GM12878 (cell line): ENCODE measurements around the gene SLC4A2. TPM values are rescaled to one million over a fixed set of nuclear protein-coding genes. Genes with fewer than 3 reads are reported as not detected.

Experiments used
- ATAC-seq: fragments of 200-7000 bp; cut with Tn5 transposase; 3 replicates; pipeline ENCODE4 v1.9.1; 2020; ENCODE audit warnings: mild to moderate bottlenecking, moderate library complexity
- BruUV-seq: library from RNA; stranded (reverse); fragments of 400-500 nt; replicated peaks from 2 replicates; lab custom pipeline; 2021; lab: Mats Ljungman, UMichigan
- CTCF ChIA-PET: fragments of 300-600 bp; sonication (Branson Sonifier 250); formaldehyde crosslinking; extraction: SDS; loops from one replicate; lab custom pipeline; 2021; ENCODE audit warnings: inconsistent platforms; lab: Yijun Ruan, JAX
- POLR2A ChIA-PET: fragments of 350-600 bp; formaldehyde crosslinking; extraction: SDS; loops from one replicate; lab custom pipeline; 2021; ENCODE audit warnings: inconsistent platforms; lab: Charles Lee
- RAD21 ChIA-PET: fragments of 300-600 bp; sonication (Branson Sonifier 250); formaldehyde crosslinking; loops from one replicate; lab custom pipeline; 2023; ENCODE audit warnings: antibody characterized with exemption; ENCODE audit not compliant: unreplicated experiment; lab: Charles Lee
- SMC1A ChIA-PET: fragments of 300-600 bp; sonication (Branson Sonifier 250); formaldehyde crosslinking; loops from one replicate; lab custom pipeline; 2023; ENCODE audit not compliant: unreplicated experiment, uncharacterized antibody; lab: Charles Lee
- DNase-seq: peaks from one replicate; pipeline ENCODE4 v3.0.0-alpha.2; 2011; ENCODE audit warnings: low read depth, low spot score
- FAIRE-seq: peaks from 3 replicates; lab custom pipeline; 2011; peaks lifted over from hg19 to GRCh38; lab: Jason Lieb, UNC
- H2AFZ ChIP-seq: 2 replicates; pipeline ENCODE4 v1.6.0; 2011; ENCODE audit warnings: low read depth, low read length, control low read depth; ENCODE audit not compliant: control insufficient read depth
- H3K27ac ChIP-seq: 2 replicates; pipeline ENCODE4 v1.5.1; 2011; ENCODE audit warnings: control low read depth; ENCODE audit not compliant: control insufficient read depth, insufficient read depth
- H3K27me3 ChIP-seq, 2 experiments: replicated peaks in 1 of 2; 2 replicates each; pipeline versions ENCODE4 v1.6.0 to v1.6.1; 2011; ENCODE audit warnings: low read length in 1 of 2; ENCODE audit not compliant: control insufficient read depth in 2 of 2, insufficient read depth in 2 of 2
- H3K36me3 ChIP-seq, 2 experiments: 2 replicates each; pipeline ENCODE4 v1.5.1; 2011; ENCODE audit warnings: low read length in 1 of 2; ENCODE audit not compliant: control insufficient read depth in 2 of 2, insufficient read depth in 2 of 2
- H3K4me1 ChIP-seq: 2 replicates; pipeline ENCODE4 v1.6.1; 2011; ENCODE audit warnings: mild to moderate bottlenecking, low read length, moderate library complexity, mixed read lengths; ENCODE audit not compliant: control insufficient read depth, insufficient read depth
- H3K4me2 ChIP-seq: 2 replicates; pipeline ENCODE4 v1.6.0; 2011; ENCODE audit warnings: control low read depth; ENCODE audit not compliant: control insufficient read depth, insufficient read depth
- H3K4me3 ChIP-seq: fragments of 200-600 bp; sonication (generic); 2 replicates; pipeline ENCODE4 v1.5.1; 2016
- H3K79me2 ChIP-seq: 2 replicates; pipeline ENCODE4 v1.6.0; 2011; ENCODE audit warnings: low read length; ENCODE audit not compliant: control insufficient read depth, insufficient read depth
- H3K9ac ChIP-seq: 2 replicates; pipeline ENCODE4 v1.8.0; 2011; ENCODE audit warnings: low read length, control low read depth, mixed read lengths; ENCODE audit not compliant: control insufficient read depth, insufficient read depth
- H3K9me3 ChIP-seq: replicated peaks from 3 replicates; pipeline ENCODE4 v1.5.1; 2011; ENCODE audit warnings: mild to moderate bottlenecking, low read length; ENCODE audit not compliant: control insufficient read depth, insufficient read depth
- H4K20me1 ChIP-seq: 2 replicates; pipeline ENCODE4 v1.6.0; 2011; ENCODE audit not compliant: control insufficient read depth, insufficient read depth
- ASH2L ChIP-seq: fragments of 300-600, 200-600 bp; sonication (generic); IDR thresholded peaks from 2 replicates; pipeline ENCODE4 v1.6.1; 2017; ENCODE audit warnings: low read depth, mild to moderate bottlenecking, borderline replicate concordance
- BHLHE40 ChIP-seq, 2 experiments: fragments of 450-650 bp in 1 of 2; IDR thresholded peaks; 2 replicates each; pipeline ENCODE4 v1.6.1; 2011 to 2017; ENCODE audit warnings: low read depth in 2 of 2, borderline replicate concordance in 1 of 2, improper control_type of control experiment in 1 of 2, low read length in 1 of 2, mild to moderate bottlenecking in 1 of 2
- IRF4 ChIP-seq: IDR thresholded peaks from 2 replicates; pipeline ENCODE4 v1.6.1; 2011; ENCODE audit warnings: low read depth, low read length
- MEF2B ChIP-seq: fragments of 450-650 bp; IDR thresholded peaks from 2 replicates; pipeline ENCODE4 v1.6.1; 2018; ENCODE audit warnings: mild to moderate bottlenecking, moderate library complexity; ENCODE audit not compliant: partially characterized antibody, poor library complexity, severe bottlenecking
- NR2C1 ChIP-seq: fragments of 450-650 bp; IDR thresholded peaks from 2 replicates; pipeline ENCODE4 v1.6.1; 2017; ENCODE audit warnings: antibody characterized with exemption, mild to moderate bottlenecking, moderate library complexity
- NRF1 ChIP-seq: conservative IDR thresholded peaks from 2 replicates; pipeline ENCODE4 v1.6.1; 2011; ENCODE audit warnings: mild to moderate bottlenecking, low read depth, low read length, improper control_type of control experiment
- POLR2A ChIP-seq: IDR thresholded peaks from 2 replicates; pipeline ENCODE4 v1.6.1; 2011; ENCODE audit warnings: low read depth, mild to moderate bottlenecking, low read length
- POLR2AphosphoS2 ChIP-seq: IDR thresholded peaks from 2 replicates; pipeline ENCODE4 v1.6.1; 2011; ENCODE audit warnings: low read depth, mild to moderate bottlenecking, low read length, improper control_type of control experiment, moderate library complexity
- POLR2AphosphoS5 ChIP-seq: IDR thresholded peaks from 2 replicates; pipeline ENCODE4 v1.6.1; 2011; ENCODE audit warnings: mild to moderate bottlenecking, low read length, inconsistent platforms
- SPI1 ChIP-seq: IDR thresholded peaks from 2 replicates; pipeline ENCODE4 v1.6.1; 2011; ENCODE audit warnings: low read depth, mild to moderate bottlenecking, low read length, moderate library complexity, borderline replicate concordance; ENCODE audit not compliant: insufficient read depth
- SREBF1 ChIP-seq: IDR thresholded peaks from 2 replicates; pipeline ENCODE4 v1.6.1; 2012; ENCODE audit warnings: mild to moderate bottlenecking, low read length
- SRF ChIP-seq, 2 experiments: IDR thresholded peaks; 2 replicates each; pipeline ENCODE4 v1.6.1; 2011; ENCODE audit warnings: low read depth in 2 of 2, low read length in 2 of 2, mild to moderate bottlenecking in 1 of 2, moderate library complexity in 1 of 2
- WGBS: methylation state at CpG from one replicate; pipeline ENCODE4 v1.1.6; 2016; ENCODE audit warnings: low lambda C conversion rate; ENCODE audit not compliant: insufficient replicate concordance, insufficient coverage; ENCODE audit errors: missing lambda C conversion rate; 5-methylcytosine and 5-hydroxymethylcytosine counted together
- in situ Hi-C: fragments of 300-500 bp; cut with MboI; formaldehyde crosslinking; loops from 9 replicates; pipeline ENCODE4 v1.14.3; 2018; ENCODE audit warnings: mixed read lengths
- intact Hi-C: fragments of 100-400 bp; cut with micrococcal nuclease; formaldehyde crosslinking; loops from one replicate; pipeline ENCODE4 v1.14.2; 2022; ENCODE audit not compliant: unreplicated experiment
- polyA plus RNA-seq, 11 experiments: library from polyadenylated mRNA; depleted of rRNA in 4 of 11; unstranded in 6 of 11; stranded (reverse) in 5 of 11; fragments of >200 nt; fragmentation: Nextera tagmentation in 4 of 11; fragmentation: Illumina TruSeq in 1 of 11; extraction: Ambion mirVana in 4 of 11; extraction: Trizol in 1 of 11; gene quantifications; 1 replicate in 1 of 11; 2 replicates in 10 of 11; pipeline versions ENCODE4 v1.2.1 to v1.2.3, GENCODE V29; 2011 to 2016; ENCODE audit warnings: inconsistent platforms in 2 of 11, missing spikeins in 2 of 11, low read depth in 1 of 11
- total RNA-seq, 4 experiments: library from RNA; depleted of rRNA in 3 of 4; stranded (reverse); fragments of >200 nt in 3 of 4; fragmentation: Illumina TruSeq in 1 of 4; extraction: Trizol in 1 of 4; gene quantifications; 2 replicates each; pipeline versions ENCODE4 v1.2.1 to v1.2.3, GENCODE V29; 2013 to 2021
- TF ChIP-seq, protein P1 (sequence below): fragments of 450-650 bp; formaldehyde crosslinking; IDR thresholded peaks from 2 replicates; pipeline ENCODE4 v1.4.0; 2020; ENCODE audit warnings: mild to moderate bottlenecking, moderate library complexity
- TF ChIP-seq, protein P2 (sequence below): IDR thresholded peaks from 2 replicates; pipeline ENCODE4 v1.6.1; 2011; ENCODE audit warnings: borderline replicate concordance, low read depth, mild to moderate bottlenecking, moderate library complexity, mixed read lengths, low read length; ENCODE audit not compliant: insufficient read depth; ENCODE audit errors: extremely low read length
- TF ChIP-seq, protein P3 (sequence below): IDR thresholded peaks from 2 replicates; pipeline ENCODE4 v1.6.1; 2011; ENCODE audit warnings: low read depth, low read length, improper control_type of control experiment, borderline replicate concordance

SLC4A2 gene
- total and polyA plus RNA-seq, 10 of the 15 experiments (the other 5 are each of a cell fraction or from before 2014, with no cell fraction given) = 2.7 to 78.6 (median 30.1) TPM

DNA sequence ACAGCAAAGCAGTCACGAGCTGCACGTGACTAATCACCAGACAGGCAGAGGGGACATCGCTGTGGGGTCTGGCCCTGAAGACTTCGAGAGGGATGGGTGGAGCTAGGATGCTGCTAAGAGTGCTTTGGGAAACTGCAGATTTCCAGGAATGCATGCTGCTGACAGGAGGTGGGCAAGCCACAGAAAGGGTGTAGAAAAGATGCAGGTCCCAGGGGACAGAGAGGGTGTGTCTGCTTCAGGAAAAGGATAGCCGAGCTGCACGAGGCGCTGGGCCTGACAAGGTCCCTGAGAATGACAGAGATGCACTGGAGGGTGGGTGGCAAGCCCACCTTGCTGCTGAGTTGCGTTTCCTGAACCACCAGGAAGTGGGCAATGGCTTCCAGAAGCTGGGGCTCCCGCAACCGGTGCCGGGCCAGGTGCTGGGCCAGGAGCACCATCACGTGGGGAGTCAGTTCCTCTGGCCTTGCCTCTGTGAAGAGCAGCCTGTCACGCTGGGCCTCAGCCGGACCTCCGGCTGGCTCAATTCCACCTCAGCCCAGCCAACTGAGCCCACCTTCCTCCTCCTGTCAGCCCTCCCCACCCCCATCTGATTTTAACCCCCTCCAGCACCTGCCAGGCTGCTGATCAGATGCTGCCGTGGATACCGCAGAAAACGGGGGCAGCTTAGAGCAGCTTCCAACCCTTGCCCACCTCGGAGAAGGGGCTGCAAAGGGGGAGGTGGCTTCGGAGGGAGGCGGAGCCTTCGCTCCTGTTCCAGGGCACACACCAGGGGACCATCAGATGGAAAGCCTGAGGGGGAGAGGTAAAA, 19.0 kb downstream of the SLC4A2 start:
- ATAC-seq = no peak
- 63% methylated on average over 22 of the region's 22 CpGs for WGBS
- no peak for FAIRE-seq
- no TSS peak for BruUV-seq
- H3K4me1 ChIP-seq = peaks cover 19% of the 10 kb centered on the region
- no peaks in the 10 kb centered on the region; the same call in 1 of the 2 replicates for H4K20me1 ChIP-seq
- H3K27ac ChIP-seq = no peak overlapping the region
- ChIA-PET POLR2A (no interaction called here), SMC1A (no interaction called here), RAD21 (no interaction called here), CTCF (no interaction called here)
- TF ChIP-seq SPI1 = no peak
- TF ChIP-seq, protein P1, sequence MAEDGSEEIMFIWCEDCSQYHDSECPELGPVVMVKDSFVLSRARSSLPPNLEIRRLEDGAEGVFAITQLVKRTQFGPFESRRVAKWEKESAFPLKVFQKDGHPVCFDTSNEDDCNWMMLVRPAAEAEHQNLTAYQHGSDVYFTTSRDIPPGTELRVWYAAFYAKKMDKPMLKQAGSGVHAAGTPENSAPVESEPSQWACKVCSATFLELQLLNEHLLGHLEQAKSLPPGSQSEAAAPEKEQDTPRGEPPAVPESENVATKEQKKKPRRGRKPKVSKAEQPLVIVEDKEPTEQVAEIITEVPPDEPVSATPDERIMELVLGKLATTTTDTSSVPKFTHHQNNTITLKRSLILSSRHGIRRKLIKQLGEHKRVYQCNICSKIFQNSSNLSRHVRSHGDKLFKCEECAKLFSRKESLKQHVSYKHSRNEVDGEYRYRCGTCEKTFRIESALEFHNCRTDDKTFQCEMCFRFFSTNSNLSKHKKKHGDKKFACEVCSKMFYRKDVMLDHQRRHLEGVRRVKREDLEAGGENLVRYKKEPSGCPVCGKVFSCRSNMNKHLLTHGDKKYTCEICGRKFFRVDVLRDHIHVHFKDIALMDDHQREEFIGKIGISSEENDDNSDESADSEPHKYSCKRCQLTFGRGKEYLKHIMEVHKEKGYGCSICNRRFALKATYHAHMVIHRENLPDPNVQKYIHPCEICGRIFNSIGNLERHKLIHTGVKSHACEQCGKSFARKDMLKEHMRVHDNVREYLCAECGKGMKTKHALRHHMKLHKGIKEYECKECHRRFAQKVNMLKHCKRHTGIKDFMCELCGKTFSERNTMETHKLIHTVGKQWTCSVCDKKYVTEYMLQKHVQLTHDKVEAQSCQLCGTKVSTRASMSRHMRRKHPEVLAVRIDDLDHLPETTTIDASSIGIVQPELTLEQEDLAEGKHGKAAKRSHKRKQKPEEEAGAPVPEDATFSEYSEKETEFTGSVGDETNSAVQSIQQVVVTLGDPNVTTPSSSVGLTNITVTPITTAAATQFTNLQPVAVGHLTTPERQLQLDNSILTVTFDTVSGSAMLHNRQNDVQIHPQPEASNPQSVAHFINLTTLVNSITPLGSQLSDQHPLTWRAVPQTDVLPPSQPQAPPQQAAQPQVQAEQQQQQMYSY = no peak
- TF ChIP-seq MEF2B = peak; percentile 30
- peak in 1 of 2 experiments; percentile 78; a peak in 3 of 4 replicates for TF ChIP-seq BHLHE40 (IDR thresholded peaks at IDR 0.05; ENCODE audit: borderline replicate concordance in 1 of 2, low read depth in 2 of 2, low read length in 1 of 2)
- no peak for TF ChIP-seq NRF1
- TF ChIP-seq POLR2A = peak; percentile 40; the same call in 1 of the 2 replicates
- TF ChIP-seq POLR2AphosphoS2 = 0 out of 2 replicates have a peak, but pooled peaks have one; percentile 16
- TF ChIP-seq, protein P2, sequence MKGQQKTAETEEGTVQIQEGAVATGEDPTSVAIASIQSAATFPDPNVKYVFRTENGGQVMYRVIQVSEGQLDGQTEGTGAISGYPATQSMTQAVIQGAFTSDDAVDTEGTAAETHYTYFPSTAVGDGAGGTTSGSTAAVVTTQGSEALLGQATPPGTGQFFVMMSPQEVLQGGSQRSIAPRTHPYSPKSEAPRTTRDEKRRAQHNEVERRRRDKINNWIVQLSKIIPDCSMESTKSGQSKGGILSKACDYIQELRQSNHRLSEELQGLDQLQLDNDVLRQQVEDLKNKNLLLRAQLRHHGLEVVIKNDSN = peak; percentile 24
- TF ChIP-seq SRF (IDR thresholded peaks at IDR 0.05; ENCODE audit: low read depth in 2 of 2, low read length in 2 of 2) = no peak
- TF ChIP-seq POLR2AphosphoS5 = peak; percentile 32; the same call in 1 of the 2 replicates
- no peak for TF ChIP-seq IRF4
- no peak for TF ChIP-seq NR2C1
- no peak for TF ChIP-seq ASH2L
- TF ChIP-seq, protein P3, sequence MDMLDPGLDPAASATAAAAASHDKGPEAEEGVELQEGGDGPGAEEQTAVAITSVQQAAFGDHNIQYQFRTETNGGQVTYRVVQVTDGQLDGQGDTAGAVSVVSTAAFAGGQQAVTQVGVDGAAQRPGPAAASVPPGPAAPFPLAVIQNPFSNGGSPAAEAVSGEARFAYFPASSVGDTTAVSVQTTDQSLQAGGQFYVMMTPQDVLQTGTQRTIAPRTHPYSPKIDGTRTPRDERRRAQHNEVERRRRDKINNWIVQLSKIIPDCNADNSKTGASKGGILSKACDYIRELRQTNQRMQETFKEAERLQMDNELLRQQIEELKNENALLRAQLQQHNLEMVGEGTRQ = no peak
- TF ChIP-seq SREBF1 = no peak
- no peaks in the 10 kb centered on the region for H3K27me3 ChIP-seq
- in situ Hi-C loops = no loop called here
- no peak overlapping the region for H3K4me2 ChIP-seq
- H3K9ac ChIP-seq = no peak overlapping the region
- peaks cover 39% of the 10 kb centered on the region for H3K79me2 ChIP-seq
- H3K36me3 ChIP-seq = peaks cover 0 to 17% of the 10 kb centered on the region in 2 experiments; a peak in 3 of 4 replicates
- no peaks in the 10 kb centered on the region for H3K9me3 ChIP-seq
- DNase-seq = no peak
- H3K4me3 ChIP-seq = no peak overlapping the region
- H2AFZ ChIP-seq = no peak overlapping the region
- intact Hi-C loops = no loop called here
